Activated gamma-delta T cell treated with Interleukin-2 at 50 U/mL for 16 hours (primary cell): Measurements from ENCODE around the gene CDH8.

Experiments used
- DNase-seq: peaks from one replicate; pipeline ENCODE4 v3.0.0-alpha.2; 2020

Gene CDH8, protein sequence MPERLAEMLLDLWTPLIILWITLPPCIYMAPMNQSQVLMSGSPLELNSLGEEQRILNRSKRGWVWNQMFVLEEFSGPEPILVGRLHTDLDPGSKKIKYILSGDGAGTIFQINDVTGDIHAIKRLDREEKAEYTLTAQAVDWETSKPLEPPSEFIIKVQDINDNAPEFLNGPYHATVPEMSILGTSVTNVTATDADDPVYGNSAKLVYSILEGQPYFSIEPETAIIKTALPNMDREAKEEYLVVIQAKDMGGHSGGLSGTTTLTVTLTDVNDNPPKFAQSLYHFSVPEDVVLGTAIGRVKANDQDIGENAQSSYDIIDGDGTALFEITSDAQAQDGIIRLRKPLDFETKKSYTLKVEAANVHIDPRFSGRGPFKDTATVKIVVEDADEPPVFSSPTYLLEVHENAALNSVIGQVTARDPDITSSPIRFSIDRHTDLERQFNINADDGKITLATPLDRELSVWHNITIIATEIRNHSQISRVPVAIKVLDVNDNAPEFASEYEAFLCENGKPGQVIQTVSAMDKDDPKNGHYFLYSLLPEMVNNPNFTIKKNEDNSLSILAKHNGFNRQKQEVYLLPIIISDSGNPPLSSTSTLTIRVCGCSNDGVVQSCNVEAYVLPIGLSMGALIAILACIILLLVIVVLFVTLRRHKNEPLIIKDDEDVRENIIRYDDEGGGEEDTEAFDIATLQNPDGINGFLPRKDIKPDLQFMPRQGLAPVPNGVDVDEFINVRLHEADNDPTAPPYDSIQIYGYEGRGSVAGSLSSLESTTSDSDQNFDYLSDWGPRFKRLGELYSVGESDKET

DNA sequence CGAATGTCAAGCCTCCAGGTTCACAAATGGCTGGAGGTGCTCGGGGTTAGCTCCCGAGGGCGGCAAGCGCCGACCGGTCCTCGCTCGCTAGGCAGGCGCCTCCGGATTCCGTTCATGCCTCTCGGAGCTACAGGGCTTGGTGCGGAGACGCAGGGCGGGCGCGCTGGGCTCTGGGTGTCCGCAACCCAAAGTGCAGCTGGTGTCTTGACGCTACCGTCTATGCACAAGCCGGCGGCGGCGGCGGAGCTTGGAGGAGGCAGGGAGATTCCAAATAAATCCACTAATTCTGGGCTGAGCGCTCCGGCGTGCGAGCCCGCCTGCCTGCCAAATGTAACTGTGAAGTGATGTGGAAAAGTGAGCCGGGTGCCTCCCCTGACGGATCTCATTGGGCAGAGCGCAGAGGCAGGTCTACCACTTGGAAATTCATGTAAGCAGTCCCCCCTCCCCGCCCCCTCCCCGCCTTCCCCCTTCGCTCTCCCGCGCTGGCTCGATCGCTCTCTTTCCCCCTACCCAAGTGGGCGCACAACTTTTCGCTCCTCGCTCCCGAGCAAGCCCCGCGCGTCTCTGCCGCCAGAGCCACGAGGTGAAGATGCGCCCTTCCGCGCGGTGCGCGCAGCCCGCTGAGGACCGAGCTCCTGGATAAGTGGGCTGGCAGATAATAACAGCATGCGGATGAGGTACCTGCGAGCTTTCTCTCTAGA lies at the start of gene CDH8:
Gene CDH8, minus strand, starts transcription at position 338 of the 701 bp plus-strand sequence. CDS start 15,035 bp downstream, outside the sequence.
- no peak for DNase-seq

DNA sequence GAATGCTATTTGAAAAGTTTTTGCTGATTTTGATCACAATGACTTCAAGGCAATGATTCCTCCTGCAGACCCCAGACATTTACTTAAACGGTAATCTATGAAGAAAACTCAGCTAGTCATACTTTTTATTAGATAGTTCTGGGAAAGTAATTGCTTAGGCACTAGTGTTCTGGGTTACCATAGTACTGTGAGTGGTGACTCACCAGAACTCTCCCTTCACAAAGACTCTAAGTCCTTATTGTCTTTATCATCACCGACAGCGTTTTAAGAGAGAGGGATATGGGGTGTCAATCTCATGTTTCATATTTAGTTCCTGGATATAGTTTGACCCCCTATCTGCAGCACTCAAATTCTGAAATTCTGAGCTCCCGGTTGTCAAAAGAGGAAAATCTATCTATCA lies 43.0 kb upstream of the CDH8 start:
- no peak for DNase-seq

DNA sequence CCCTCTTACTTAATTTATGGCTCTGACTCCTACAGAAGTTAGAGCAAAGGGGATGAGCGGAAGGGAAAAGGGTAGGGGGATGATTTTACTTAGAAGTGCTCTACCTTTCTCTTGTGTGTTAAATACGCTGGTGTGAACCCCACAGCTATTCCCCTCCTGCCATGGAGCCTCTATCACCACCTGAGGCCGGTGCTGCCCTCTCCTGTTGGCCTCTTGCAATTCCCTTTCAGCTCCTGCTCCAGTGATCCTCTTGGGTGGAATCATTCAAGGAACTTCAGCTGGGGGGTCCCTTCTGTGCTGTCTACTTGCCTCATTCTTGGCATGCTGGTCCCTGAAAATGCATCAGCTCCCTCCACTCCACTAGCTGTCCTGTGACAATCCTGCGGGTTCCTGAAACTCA lies 41.8 kb upstream of the CDH8 start:
- no peak for DNase-seq

DNA sequence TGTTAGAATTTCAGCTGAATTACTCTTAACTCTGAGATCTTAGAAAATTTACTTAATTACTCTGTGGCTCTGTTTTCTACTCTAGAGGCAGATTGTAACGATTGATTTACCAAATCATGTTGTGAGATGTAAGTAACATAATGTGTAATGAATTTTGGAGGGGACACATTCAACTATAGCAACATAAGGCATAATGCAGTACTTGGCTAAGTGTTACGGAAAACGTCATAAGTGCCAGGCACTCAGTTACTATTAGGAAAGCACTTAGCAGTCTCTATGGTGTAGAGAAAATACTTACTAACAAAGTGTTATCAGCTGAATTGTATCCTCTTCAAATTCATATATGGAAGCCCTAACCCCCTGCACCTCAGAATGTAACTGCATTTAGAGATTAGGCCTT lies 40.6 kb upstream of the CDH8 start:
- no peak for DNase-seq

DNA sequence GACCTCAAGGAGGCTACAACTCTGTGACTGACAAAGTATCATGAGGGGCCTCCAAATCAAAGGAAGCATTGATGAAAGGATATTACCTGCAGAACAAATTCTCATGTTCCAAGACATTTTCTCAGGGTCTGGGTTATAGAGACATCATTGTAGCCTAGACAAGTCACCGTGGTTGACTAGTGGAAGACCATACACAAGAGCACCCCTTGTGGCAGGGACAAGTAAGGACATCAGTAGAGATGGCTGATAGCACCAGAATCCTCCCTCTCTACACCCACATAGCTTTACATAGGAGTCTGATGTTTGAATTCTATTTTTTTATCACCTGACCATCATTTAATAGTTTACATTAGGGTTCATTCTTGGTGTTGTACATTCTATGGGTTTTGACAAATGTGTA lies 32.5 kb upstream of the CDH8 start:
- no peak for DNase-seq

DNA sequence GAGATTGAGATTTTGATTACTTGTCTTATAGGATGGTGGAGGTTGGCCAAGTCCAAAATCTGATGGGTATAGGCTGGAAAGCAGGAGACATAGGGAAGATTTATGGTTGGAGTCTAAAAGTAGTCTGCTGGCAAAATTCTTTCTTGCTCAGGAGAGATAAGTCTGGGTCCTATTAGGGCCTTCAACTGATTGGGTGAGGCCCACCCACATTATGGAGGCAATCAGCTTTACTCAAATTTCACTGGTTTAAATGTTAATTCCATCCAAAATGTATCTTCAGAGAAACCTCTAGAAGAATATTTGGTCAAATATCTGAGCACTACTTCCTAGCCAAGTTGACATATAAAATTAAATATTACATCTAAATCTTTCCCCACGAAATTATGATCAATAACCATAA lies 31.7 kb upstream of the CDH8 start:
- DNase-seq, result no peak

DNA sequence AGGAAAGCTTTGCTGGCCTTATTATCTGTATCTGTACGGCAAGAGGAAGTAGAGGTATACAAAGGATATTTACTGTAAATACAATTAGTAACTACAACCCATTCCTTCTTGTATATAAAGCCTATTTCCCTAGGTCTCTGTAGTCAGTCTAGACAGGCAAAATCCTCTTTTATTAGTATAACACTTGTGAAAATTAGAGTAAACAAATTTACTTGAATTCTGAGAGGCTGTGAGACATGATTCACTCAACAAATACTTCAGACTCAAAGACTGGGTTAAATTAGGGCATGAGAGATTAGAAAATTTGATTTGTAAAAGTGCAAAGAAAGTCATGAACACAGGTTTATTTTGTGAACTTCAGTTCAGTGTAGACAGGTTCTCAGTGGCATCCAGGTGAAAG lies 30.9 kb upstream of the CDH8 start:
- no peak for DNase-seq

DNA sequence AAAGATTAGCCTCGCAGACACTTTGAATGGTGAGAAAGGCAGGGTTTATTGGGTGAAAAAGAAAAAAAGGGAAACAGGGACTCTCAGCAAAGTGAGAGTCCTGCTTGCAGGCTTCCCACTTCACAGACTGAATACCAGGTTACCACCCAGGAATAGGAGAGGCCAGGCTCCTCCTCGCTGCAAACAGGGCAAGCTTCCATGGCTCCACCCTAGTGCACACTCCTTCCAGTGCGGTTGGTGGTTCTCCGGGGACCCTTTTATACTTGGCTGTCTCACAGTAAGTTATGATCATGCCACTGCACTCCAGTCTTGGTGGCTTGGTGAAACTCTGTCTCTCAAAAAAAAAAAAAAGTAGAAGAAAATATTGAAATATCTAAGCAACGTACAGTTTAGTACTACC lies 30.5 kb upstream of the CDH8 start:
- DNase-seq, result no peak

DNA sequence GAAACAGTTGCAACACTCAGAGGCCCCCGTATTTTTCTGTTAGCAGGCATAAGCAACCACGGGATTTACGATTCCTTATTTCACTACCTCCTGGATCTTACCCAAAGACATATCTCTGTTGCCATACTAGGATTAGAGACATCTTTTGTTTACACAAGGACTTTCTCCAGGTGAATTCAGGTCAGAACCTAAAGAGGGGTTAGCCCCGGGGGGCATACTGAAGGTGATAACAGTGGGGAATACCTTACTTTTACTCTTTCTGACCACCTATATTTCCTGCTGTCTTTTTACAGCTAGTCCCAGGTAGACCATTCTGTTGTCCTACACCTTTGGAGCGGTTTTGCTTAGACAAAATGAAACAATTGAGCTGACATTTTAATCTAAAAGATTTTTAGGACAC lies 27.9 kb upstream of the CDH8 start:
- no peak for DNase-seq

DNA sequence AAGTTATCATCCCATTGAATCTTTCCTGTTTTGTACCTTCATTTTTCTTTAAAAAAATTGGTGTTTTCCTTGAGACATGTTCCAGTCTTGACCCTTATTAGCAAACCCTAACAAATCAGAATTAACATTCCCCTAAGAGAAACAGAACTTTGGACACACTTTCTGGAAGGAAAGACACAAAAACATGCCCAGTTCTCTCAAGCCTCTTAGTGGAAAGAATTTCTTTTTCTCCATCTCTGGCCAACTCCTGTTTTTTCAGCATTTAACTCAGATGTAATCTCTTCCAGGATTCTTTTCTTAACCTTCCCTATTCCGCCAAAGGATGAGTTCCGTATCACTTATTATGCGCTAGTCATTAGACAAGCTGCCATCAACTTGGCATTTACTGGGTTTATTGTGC lies 23.9 kb upstream of the CDH8 start:
- no peak for DNase-seq

DNA sequence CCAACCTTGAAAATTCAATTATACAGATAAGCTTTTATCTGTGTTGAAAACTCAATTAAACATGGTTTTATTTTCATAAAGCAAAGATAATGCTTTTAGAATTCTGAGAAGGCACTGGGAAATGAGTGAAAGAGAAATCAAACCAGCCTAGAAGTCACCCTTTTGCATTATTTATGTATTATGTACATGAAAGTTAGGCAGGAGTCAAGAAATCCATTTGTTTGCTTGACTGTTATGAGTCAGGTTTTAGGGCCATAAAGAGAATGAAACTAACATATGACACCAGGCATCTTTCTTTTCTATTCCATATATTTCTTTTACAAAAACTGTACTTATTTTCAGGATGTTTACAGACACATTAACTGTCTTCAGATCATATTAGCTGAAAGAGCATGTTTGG lies 23.3 kb upstream of the CDH8 start:
- no peak for DNase-seq

DNA sequence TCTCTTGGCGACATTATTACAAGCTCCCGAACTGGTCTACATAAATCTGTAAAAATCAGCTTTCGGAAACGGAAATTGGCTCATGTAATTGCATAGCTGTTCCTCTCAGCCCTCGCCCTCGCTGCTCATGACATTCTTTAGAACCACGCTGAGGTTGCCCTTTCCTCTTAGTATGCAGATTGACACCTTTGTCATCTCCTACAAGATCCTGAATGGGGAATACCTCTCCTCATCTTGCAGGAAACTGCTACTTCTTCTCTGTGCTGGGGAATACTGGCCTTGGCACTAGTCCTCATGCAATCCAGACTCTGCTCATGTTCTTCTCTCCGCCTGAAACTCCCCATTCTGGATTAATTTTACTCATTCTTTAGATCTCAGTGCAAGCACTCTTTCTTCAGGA lies 22.2 kb upstream of the CDH8 start:
- DNase-seq, result no peak

DNA sequence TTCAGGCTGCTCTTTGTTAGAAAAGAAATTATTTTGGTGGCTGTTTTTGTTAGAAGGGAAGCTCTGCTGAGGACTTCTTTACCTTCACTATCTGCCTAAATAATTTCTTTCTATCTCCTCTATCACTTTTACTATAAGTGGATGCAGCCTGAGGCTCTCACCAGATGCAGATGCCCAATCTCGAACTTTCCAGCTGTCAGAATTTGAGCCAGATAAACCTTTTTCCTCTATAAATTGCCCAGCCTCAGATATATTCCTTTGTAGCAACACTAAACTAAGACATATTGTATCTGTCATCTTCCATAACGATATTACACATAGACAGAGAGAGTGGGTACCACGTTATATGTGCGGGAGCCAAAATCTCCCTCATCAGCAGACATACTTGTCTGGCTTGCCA lies 15.7 kb upstream of the CDH8 start:
- DNase-seq, result no peak

DNA sequence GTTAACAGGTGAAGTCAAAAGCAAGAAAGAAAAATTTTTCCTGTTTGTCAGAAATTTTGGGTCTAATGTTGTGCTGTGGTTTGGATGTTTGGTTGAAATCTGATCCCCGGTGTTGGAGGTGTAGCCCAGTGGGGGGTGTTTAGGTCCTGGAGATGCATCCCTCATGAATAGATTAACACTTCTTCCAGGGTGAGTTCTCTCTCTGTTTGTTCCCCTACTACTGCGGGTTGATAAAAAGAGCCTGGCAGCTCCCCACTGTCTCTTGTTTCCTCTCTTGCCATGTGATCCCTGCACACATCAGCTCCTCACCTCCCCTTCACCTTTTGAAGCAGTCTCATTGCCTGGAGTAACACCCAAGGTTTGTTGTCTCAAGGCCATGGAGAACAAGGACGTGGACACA lies 14.6 kb upstream of the CDH8 start:
- no peak for DNase-seq

DNA sequence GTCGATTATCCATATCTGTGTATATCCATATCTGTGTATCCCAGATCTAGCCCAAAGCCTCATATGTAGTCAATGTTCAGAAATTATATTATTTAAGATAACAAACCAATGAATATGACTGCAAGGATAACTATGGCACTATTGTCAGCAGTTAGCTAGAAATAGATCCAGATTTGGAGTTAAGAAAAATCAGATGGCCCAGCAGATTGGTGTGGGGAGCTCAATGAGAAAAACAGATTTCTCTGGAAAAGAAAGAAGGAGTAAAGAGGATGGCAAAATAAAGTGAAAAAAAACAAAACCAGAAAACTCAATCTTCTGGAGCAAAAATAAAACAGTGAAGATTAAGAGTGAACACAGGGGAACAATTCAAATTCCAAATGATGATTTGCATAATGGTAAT lies 10.6 kb upstream of the CDH8 start:
- no peak for DNase-seq

DNA sequence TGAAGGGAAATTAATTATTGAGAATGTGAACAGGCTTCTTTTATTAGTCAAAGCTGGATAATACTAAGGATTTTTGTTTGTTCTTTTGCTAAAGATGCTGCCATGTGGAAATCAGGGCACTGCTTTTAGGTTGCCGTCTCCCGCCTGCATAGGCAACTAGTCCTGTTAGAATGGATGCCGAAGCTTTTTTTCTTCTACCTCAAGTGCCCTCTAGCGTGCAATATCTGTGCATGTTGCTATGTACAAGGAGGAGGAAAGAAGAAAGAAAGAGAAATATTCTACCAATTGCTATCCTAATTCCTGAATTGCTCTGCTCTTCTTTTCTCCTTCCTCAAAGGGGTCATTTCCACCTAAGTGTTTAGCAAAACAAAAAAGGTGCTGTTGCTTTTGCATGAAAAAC lies 5.2 kb upstream of the CDH8 start:
- DNase-seq, result no peak

DNA sequence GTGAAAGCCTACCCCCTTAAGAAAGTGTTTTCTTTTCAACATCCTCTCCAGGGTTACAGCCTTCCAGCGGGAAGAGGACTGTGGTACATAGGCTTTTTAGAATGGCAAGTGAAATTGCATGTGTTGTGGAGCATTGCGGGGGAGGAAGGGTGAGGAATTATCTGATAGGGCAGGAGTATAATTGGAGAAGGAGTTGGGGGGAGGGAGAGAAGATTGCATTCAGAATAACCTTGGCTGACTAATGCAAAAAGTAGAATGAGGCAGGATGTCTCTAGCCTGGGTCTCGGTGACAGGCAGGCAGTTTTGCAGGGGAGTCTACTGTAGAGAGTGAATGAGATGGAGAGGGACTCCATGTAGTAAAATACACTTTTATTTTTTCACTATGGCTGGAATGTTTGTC lies 2.4 kb upstream of the CDH8 start:
- no peak for DNase-seq

DNA sequence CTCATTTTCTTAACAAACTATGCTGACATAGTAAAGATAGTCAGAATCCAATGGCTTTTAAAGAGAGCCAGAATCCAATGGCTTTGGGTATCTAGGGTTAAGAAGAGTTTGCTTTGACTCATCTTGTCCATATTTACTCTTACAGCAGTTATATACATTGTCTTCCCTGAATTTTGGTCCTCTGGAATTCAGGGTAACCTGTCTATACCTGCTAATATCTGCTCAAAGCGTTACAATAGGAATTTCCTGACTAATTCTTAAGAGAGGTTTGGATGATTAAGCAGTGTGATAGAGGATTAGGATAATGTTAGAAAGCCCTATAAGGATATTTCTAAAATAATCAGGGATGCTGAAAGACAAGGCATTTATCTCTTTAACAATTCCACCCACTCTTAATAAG lies 2.0 kb upstream of the CDH8 start:
- DNase-seq, result no peak

DNA sequence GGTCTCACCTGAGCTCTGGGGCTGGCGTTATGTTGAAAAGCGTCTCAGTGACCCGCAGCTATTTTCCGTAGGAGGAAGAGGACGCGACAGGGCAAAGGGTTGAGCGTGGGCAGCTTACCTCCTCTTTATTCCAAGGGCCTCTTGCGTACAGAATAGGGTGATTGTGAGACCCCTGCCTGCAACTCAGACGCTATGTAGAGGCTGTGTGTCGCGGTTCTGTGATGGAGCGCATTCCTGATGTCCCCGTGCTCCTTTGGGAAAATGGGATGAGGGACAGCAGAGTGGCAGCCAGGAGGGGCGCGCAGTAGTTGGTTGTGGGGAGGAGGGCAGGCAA lies 531 bp upstream of the CDH8 start:
- DNase-seq, result no peak

DNA sequence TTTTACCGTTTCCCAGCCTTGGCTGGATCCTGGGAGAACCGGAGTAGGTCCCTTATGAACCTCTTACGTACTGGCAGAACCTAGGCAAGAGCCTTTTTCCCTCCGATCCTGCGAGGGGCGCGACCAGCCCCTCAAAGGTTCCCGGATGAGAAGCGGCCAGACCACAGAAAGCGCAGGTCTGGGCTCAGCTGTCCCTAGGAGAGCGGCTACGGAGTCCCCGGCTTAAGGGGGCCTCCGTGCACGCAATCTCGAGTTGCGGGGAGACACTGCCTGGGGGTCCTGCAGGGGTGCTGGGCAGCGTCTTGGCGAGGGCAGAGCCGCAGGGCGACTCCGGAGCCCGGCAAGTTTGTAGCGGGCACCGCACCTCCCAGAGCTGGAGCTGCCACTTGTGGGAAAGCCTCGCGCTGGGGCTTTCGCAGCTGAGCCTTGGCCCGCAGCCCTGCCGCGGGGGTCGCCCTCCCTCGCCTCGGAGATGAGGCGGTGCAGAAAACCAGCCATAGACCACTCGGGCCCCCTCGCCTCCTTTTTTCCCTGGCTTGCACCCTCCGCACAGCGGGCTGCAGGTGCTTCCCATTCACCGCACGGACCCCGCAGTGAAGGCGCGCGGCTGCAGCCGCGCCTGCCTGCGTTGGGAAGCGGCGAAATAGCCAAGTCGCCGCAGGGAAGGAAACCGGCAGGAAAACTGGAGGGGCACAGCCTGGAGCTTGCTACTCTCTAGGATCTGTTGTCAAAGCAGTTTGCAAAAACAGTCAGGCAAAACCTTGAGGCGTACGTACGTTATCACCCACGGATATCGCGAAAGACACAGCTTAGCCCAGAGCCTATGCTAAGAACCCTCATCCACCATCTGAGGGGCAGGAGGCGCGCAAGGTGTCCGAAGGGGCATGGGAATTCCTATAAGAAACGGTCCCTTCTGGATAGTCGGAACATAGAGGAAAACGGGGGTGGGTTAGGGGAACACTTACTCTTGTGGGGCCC lies 834 bp downstream of the CDH8 start:
- DNase-seq, result no peak

DNA sequence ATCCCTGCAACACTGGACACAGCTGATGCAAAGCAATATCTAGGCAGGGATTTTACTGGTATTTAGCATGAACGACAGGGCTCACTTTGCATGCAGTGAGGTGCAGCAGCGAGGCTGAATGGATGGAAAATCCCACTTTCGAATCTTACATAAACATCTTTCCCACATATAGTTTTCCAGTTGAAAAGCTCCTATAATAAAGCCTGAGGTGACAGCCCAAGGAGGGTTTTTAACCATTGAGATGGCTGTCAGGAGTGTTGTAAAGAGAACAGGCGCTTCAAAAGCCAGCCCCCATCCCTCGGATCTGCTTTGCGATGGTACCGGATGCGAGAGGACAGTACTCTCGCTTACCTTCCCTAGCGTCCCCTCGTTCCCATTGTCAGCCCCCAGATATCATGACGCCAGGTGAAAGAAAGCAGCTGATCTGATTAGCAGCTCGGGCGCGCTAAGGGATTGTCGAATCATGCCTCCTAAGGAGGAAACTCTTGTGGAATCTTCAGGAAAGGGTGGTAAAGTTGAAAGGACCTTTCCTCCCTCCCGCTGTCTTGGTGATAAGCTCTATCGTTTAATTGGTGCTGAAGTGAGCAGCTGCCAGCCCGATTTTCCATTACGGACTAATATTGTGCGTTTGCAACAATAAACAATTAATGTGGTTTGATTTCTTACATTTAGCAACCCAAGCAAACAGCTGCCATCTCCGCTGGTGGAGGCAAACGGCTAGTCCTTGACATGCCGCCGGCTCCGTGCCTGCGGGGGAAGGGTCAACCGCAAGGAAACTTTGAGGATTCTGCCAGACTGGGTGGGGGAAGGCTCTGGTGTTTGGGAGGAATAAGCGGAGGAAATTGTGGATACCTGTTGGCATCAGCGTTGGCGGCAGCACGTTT lies 1.8 kb downstream of the CDH8 start:
- DNase-seq, result no peak

DNA sequence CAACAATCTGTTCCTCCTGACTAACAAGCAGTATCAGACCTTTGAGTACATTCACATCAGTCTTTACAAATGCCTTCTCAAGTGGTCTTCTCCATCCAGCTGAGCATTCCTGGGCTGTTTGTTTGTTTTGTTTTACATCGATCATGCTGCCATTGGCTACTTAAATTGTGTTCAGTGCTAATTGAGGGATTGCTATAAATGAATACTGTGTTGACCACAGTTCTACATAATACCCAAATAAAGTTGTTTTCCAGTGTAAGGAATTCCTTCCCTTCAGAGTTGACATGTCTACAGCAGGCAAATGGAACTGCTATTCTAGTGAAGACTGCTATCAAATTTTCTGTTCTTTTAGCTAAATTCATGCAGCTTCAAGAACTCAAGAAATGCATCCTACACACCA lies 3.2 kb downstream of the CDH8 start:
- DNase-seq, result no peak
